Measurements from ENCODE around the gene RGS14.

- TF ChIP-seq ARNTL (CRISPR knock-in tag; IDR thresholded peaks at IDR 0.05; ENCODE audit: borderline replicate concordance, low read depth) (no peak), RARB (CRISPR knock-in tag; IDR thresholded peaks at IDR 0.05) (no peak), GLIS3 (CRISPR knock-in tag; IDR thresholded peaks at IDR 0.05) (no peak), ZC3H10 (CRISPR knock-in tag; IDR thresholded peaks at IDR 0.05) (no peak), SNAI2 (CRISPR knock-in tag; IDR thresholded peaks at IDR 0.05) (no peak)
- TF ChIP-seq, protein P1, sequence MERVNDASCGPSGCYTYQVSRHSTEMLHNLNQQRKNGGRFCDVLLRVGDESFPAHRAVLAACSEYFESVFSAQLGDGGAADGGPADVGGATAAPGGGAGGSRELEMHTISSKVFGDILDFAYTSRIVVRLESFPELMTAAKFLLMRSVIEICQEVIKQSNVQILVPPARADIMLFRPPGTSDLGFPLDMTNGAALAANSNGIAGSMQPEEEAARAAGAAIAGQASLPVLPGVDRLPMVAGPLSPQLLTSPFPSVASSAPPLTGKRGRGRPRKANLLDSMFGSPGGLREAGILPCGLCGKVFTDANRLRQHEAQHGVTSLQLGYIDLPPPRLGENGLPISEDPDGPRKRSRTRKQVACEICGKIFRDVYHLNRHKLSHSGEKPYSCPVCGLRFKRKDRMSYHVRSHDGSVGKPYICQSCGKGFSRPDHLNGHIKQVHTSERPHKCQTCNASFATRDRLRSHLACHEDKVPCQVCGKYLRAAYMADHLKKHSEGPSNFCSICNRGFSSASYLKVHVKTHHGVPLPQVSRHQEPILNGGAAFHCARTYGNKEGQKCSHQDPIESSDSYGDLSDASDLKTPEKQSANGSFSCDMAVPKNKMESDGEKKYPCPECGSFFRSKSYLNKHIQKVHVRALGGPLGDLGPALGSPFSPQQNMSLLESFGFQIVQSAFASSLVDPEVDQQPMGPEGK (CRISPR knock-in tag; IDR thresholded peaks at IDR 0.05; ENCODE audit: borderline replicate concordance): no peak
Measured at GRCh38 chr5:177396807-177397206, 39.1 kb downstream of the RGS14 start.
